DOHH2 (cell line): ENCODE measurements around the gene CTDP1.

Source experiments
- H3F3A ChIP-seq: fragments of 200-600 bp; sonication (generic), shearing (Covaris generic); 2 replicates; pipeline ENCODE4 v1.6.0; 2016; ENCODE audit warnings: antibody characterized with exemption, mild to moderate bottlenecking; ENCODE audit not compliant: control insufficient read depth, insufficient read depth
- H3K27ac ChIP-seq: fragments of 200-600 bp; sonication (generic); 2 replicates; pipeline ENCODE4 v1.5.1; 2014; ENCODE audit warnings: low read depth, mild to moderate bottlenecking, low read length, moderate library complexity
- H3K27me3 ChIP-seq: fragments of 200-600 bp; sonication (generic); 2 replicates; pipeline ENCODE4 v1.6.1; 2014; ENCODE audit warnings: mild to moderate bottlenecking, low read length, mixed read lengths; ENCODE audit not compliant: control insufficient read depth
- H3K36me3 ChIP-seq: fragments of 200-600 bp; sonication (generic); 2 replicates; pipeline ENCODE4 v1.6.1; 2014; ENCODE audit warnings: mild to moderate bottlenecking, low read length, moderate library complexity, mixed read lengths; ENCODE audit not compliant: control insufficient read depth
- H3K4me1 ChIP-seq: fragments of 200-600 bp; sonication (generic); 2 replicates; pipeline ENCODE4 v1.6.1; 2014; ENCODE audit warnings: mild to moderate bottlenecking, low read length, mixed read lengths; ENCODE audit not compliant: control insufficient read depth
- H3K4me2 ChIP-seq: fragments of 200-600 bp; sonication (generic); 2 replicates; pipeline ENCODE4 v1.6.0; 2014; ENCODE audit warnings: mild to moderate bottlenecking, low read length, moderate library complexity
- H3K4me3 ChIP-seq: fragments of 200-600 bp; sonication (generic); 2 replicates; pipeline ENCODE4 v1.5.1; 2014; ENCODE audit warnings: mild to moderate bottlenecking, low read length, mixed read lengths
- H3K79me2 ChIP-seq: fragments of 200-600 bp; sonication (generic); 2 replicates; pipeline ENCODE4 v1.6.1; 2014; ENCODE audit warnings: mild to moderate bottlenecking, low read length, mixed read lengths; ENCODE audit not compliant: control insufficient read depth
- H3K9me2 ChIP-seq: fragments of 200-600 bp; sonication (generic); replicated peaks from 2 replicates; pipeline ENCODE4 v1.6.1; 2014; ENCODE audit warnings: mild to moderate bottlenecking, low read length, mixed read lengths; ENCODE audit not compliant: control insufficient read depth
- H3K9me3 ChIP-seq: fragments of 200-600 bp; sonication (generic); 2 replicates; pipeline ENCODE4 v1.6.1; 2014; ENCODE audit warnings: antibody characterized with exemption, low read length, mixed read lengths; ENCODE audit not compliant: control insufficient read depth, insufficient read depth
- H4K20me1 ChIP-seq: fragments of 200-600 bp; sonication (generic); 2 replicates; pipeline ENCODE4 v1.6.0; 2014; ENCODE audit warnings: low read depth, mild to moderate bottlenecking, antibody characterized with exemption, low read length, moderate library complexity; ENCODE audit not compliant: control insufficient read depth, insufficient read depth
- EZH2phosphoT487 ChIP-seq: fragments of 200-600 bp; sonication (generic); IDR thresholded peaks from 2 replicates; pipeline ENCODE4 v1.6.1; 2017; ENCODE audit warnings: borderline replicate concordance, mild to moderate bottlenecking, antibody characterized with exemption, low read length, moderate library complexity, mixed read lengths
- TF ChIP-seq, protein P1 (sequence below): fragments of 200-600 bp; sonication (generic); IDR thresholded peaks from one replicate; pipeline ENCODE4 v1.5.1; 2014; ENCODE audit warnings: antibody characterized with exemption, mild to moderate bottlenecking, low read depth, low read length; ENCODE audit not compliant: poor library complexity, severe bottlenecking

Gene CTDP1

DNA sequence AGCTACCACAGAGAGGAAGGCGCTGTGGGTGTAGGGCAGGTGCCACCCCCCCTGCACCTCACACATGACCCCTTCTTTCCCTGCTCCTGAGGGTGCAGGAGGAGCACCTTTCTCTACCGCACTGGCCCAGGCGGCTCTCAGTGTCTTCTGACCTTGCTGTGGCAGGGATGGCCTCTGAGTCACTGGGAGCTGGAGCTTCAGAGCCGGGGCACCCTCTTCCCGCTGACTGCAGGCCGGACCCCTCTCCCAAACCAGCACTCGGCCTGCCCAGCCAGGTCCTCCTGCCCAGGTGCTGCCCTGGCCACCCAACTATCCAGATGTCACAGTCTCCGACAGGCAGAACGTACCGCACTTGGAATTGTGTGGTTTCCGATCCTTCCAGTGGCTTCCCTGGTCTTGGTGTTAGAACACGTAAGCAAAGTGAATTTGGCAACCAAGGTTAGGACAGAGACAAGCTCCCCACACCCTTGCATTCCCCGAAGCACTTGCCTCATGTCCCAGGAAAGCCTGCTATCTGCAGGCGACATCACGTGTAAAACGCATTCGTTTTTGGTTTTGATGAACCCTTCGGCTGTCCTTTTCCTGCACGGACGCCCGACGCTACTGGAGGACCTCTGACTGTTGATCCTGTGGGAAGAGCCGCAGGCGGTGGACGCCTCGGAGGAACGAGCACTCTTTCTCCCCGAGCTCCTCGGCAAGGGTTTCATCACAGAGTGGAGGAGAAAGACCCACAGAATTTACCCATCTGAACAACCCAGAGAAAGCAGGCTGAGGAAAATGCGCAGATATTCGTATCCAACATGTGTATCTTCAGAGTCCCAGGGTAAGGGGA, 93.5 kb downstream of the CTDP1 start:
- H3F3A ChIP-seq: no peaks in the 10 kb centered on the region
- H3K4me3 ChIP-seq: no peak overlapping the region
- H3K36me3 ChIP-seq: no peaks in the 10 kb centered on the region
- no peaks in the 10 kb centered on the region for H3K79me2 ChIP-seq
- H3K27me3 ChIP-seq: no peaks in the 10 kb centered on the region; the same call in 1 of the 2 replicates
- no peaks in the 10 kb centered on the region for H3K4me1 ChIP-seq
- H3K27ac ChIP-seq: no peak overlapping the region
- no peak overlapping the region for H3K4me2 ChIP-seq
- H4K20me1 ChIP-seq: no peaks in the 10 kb centered on the region
- no peaks in the 10 kb centered on the region for H3K9me3 ChIP-seq
- H3K9me2 ChIP-seq: no peaks in the 10 kb centered on the region
- no peak for TF ChIP-seq EZH2phosphoT487
- TF ChIP-seq, protein P1, sequence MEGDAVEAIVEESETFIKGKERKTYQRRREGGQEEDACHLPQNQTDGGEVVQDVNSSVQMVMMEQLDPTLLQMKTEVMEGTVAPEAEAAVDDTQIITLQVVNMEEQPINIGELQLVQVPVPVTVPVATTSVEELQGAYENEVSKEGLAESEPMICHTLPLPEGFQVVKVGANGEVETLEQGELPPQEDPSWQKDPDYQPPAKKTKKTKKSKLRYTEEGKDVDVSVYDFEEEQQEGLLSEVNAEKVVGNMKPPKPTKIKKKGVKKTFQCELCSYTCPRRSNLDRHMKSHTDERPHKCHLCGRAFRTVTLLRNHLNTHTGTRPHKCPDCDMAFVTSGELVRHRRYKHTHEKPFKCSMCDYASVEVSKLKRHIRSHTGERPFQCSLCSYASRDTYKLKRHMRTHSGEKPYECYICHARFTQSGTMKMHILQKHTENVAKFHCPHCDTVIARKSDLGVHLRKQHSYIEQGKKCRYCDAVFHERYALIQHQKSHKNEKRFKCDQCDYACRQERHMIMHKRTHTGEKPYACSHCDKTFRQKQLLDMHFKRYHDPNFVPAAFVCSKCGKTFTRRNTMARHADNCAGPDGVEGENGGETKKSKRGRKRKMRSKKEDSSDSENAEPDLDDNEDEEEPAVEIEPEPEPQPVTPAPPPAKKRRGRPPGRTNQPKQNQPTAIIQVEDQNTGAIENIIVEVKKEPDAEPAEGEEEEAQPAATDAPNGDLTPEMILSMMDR: no peak

DNA sequence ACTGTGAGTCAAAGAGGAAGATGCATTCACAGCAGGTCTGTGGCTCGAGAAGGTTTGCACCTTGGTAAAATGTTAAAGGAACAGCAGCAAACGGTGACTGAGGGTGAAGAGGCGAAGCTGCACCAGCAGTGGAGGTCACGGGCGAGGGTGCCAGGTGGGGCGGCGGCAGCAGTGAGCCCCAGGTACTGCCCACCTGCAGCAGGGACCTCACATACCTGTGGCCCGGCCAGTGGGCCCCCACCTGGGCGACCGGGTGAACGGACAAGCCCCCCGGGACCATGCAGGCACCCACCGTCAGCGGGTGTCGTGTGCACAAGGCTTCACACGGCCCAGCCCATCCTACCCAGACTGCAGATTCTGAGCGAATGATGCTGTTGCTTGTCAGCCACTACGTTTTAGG, 94.5 kb downstream of the CTDP1 start:
- Histone ChIP-seq H3K9me3 (no peaks in the 10 kb centered on the region), H3F3A (no peaks in the 10 kb centered on the region), H3K79me2 (no peaks in the 10 kb centered on the region), H3K27ac (no peak overlapping the region), H3K4me1 (no peaks in the 10 kb centered on the region), H3K4me2 (no peak overlapping the region), H3K4me3 (no peak overlapping the region), H3K9me2 (no peaks in the 10 kb centered on the region), H3K27me3 (no peaks in the 10 kb centered on the region), H3K36me3 (no peaks in the 10 kb centered on the region), H4K20me1 (no peaks in the 10 kb centered on the region)
- no peak for TF ChIP-seq EZH2phosphoT487
- TF ChIP-seq, protein P1: no peak

DNA sequence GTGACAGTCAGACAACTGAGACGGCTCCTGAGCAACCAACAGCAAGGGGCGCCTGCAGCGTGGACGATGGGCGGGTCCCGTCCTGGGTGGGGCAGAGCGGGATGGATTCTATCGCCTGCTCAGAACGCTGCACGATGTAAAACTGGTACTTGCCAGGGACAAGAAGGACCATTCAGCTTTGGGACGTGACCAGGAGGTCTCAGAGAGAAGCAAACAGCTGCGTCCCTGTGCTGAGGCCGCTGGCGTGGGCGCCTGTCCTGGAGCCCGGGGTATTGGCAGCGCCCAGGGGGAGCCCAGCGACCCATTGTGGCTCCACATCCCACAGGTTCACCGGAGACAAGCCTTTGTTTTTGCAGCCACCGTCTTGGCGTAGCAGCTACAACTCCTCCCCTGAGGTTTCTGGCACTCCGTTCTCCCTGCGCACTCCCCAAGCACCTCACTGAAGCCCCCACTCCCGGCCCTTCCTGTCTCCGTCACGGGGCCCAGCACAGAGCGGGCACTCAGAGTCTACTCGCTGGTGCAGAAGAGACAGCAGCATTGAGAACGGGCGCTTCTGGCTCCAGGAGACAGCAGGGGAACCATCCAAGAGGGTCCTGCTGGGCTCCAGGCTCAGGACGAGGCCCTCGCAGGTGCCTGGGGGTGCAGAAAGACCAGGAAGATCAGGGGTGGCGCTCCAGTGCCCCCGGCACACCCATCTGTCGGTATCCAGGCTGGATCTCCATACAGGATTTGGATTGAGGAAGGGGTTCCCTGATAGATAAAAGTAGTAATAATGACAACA, 96.0 kb downstream of the CTDP1 start:
- Histone ChIP-seq H3K27me3 (no peaks in the 10 kb centered on the region), H3K4me1 (no peaks in the 10 kb centered on the region), H3K9me3 (no peaks in the 10 kb centered on the region), H3K79me2 (no peaks in the 10 kb centered on the region), H4K20me1 (no peaks in the 10 kb centered on the region), H3K36me3 (no peaks in the 10 kb centered on the region), H3K9me2 (no peaks in the 10 kb centered on the region), H3K27ac (no peak overlapping the region), H3K4me2 (no peak overlapping the region), H3F3A (no peaks in the 10 kb centered on the region), H3K4me3 (no peak overlapping the region)
- no peak for TF ChIP-seq EZH2phosphoT487
- TF ChIP-seq, protein P1: no peak
